H1 (cell line): Measurements from ENCODE around the gene DNAAF8. TPM values are rescaled to one million over a fixed set of nuclear protein-coding genes. Genes with fewer than 3 reads are reported as not detected.
A peak's percentile ranks its signal among the peaks of the same experiment; 100 is the strongest.

Experiments used
- CTCF ChIA-PET: fragments of 300-600 bp; sonication (Branson Sonifier 250); formaldehyde crosslinking; loops from one replicate; lab custom pipeline; 2021; ENCODE audit not compliant: partially characterized antibody; lab: Charles Lee
- POLR2A ChIA-PET: fragments of 300-600 bp; sonication (Branson Sonifier 250); formaldehyde crosslinking; loops from one replicate; lab custom pipeline; 2021; ENCODE audit warnings: inconsistent platforms; ENCODE audit not compliant: partially characterized antibody; lab: Charles Lee
- DNase-seq, 2 experiments: peaks; one replicate each; pipeline versions ENCODE4 v3.0.0 to v3.0.0-alpha.2; 2010 to 2022; ENCODE audit warnings: low spot score in 2 of 2, low read depth in 1 of 2, mixed read lengths in 1 of 2
- FAIRE-seq: peaks from 2 replicates; lab custom pipeline; 2011; peaks lifted over from hg19 to GRCh38; lab: Jason Lieb, UNC
- H2AFZ ChIP-seq: 2 replicates; pipeline ENCODE4 v1.8.1; 2012; ENCODE audit warnings: low read length, inconsistent platforms
- H2AK5ac ChIP-seq: 2 replicates; pipeline ENCODE4 v1.6.1; 2013; ENCODE audit warnings: low read depth, low read length
- H2BK120ac ChIP-seq: replicated peaks from 2 replicates; pipeline ENCODE3; 2013; ENCODE audit warnings: low read depth, low read length, inconsistent platforms
- H2BK12ac ChIP-seq: 2 replicates; pipeline ENCODE4 v1.6.1; 2013; ENCODE audit warnings: low read depth, low read length
- H2BK15ac ChIP-seq: 2 replicates; pipeline ENCODE4 v1.6.1; 2013; ENCODE audit warnings: low read length
- H2BK20ac ChIP-seq: 2 replicates; pipeline ENCODE4 v1.6.1; 2013; ENCODE audit warnings: low read length
- H2BK5ac ChIP-seq: 2 replicates; pipeline ENCODE4 v1.6.1; 2013; ENCODE audit warnings: low read depth, low read length
- H3K14ac ChIP-seq: 2 replicates; pipeline ENCODE4 v1.6.1; 2013; ENCODE audit warnings: inconsistent platforms; ENCODE audit not compliant: insufficient read length
- H3K18ac ChIP-seq: 2 replicates; pipeline ENCODE4 v1.6.1; 2013; ENCODE audit warnings: low read length; ENCODE audit errors: extremely low read depth
- H3K23ac ChIP-seq: 2 replicates; pipeline ENCODE4 v1.6.1; 2013; ENCODE audit warnings: inconsistent platforms; ENCODE audit not compliant: insufficient read length
- H3K23me2 ChIP-seq: 2 replicates; pipeline ENCODE4 v1.6.1; 2013; ENCODE audit warnings: low read depth, low read length
- H3K27ac ChIP-seq: 2 replicates; pipeline ENCODE4 v1.6.1; 2011; ENCODE audit warnings: low read depth, low read length, inconsistent platforms
- H3K27me3 ChIP-seq, 4 experiments: replicated peaks in 1 of 4; 1 replicate in 1 of 4; 2 replicates in 3 of 4; pipeline versions ENCODE4 v1.6.1 to v1.8.1; 2011 to 2013; ENCODE audit warnings: low read length in 3 of 4, mild to moderate bottlenecking in 3 of 4, inconsistent platforms in 2 of 4, mixed read lengths in 2 of 4, moderate library complexity in 1 of 4; ENCODE audit not compliant: control insufficient read depth in 3 of 4, insufficient read depth in 3 of 4; ENCODE audit errors: extremely low read depth in 1 of 4
- H3K36me3 ChIP-seq, 4 experiments: 2 replicates each; pipeline versions ENCODE4 v1.6.1 to v1.8.1; 2011 to 2013; ENCODE audit warnings: mild to moderate bottlenecking in 4 of 4, low read length in 3 of 4, moderate library complexity in 2 of 4, control low read depth in 1 of 4, inconsistent platforms in 1 of 4; ENCODE audit not compliant: insufficient read depth in 4 of 4, control insufficient read depth in 2 of 4
- H3K4ac ChIP-seq: replicated peaks from 2 replicates; pipeline ENCODE3; 2013; ENCODE audit warnings: low read length, low read depth, mixed read lengths, inconsistent platforms; ENCODE audit not compliant: insufficient read length
- H3K4me1 ChIP-seq, 4 experiments: replicated peaks in 1 of 4; 1 replicate in 1 of 4; 2 replicates in 3 of 4; pipeline versions ENCODE4 v1.6.1 to v1.8.1; 2011 to 2013; ENCODE audit warnings: low read length in 3 of 4, inconsistent platforms in 2 of 4, mixed read lengths in 1 of 4; ENCODE audit not compliant: insufficient read depth in 4 of 4, control insufficient read depth in 3 of 4
- H3K4me2 ChIP-seq, 2 experiments: 2 replicates each; pipeline versions ENCODE4 v1.6.1 to v1.8.1; 2011 to 2013; ENCODE audit warnings: low read depth in 2 of 2, low read length in 2 of 2, control low read depth in 1 of 2, inconsistent platforms in 1 of 2, mild to moderate bottlenecking in 1 of 2; ENCODE audit not compliant: insufficient read depth in 1 of 2
- H3K4me3 ChIP-seq, 4 experiments: fragments of 200-600, 300-600 bp in 1 of 4; sonication (generic), shearing (Covaris generic), sonication (Bioruptor Twin) in 1 of 4; 2 replicates each; pipeline versions ENCODE4 v1.5.1 to v1.8.1; 2011 to 2016; ENCODE audit warnings: low read length in 4 of 4, low read depth in 3 of 4, control low read depth in 2 of 4, inconsistent platforms in 2 of 4, mild to moderate bottlenecking in 2 of 4, mixed read lengths in 1 of 4, moderate library complexity in 1 of 4; ENCODE audit not compliant: insufficient read depth in 2 of 4; ENCODE audit errors: extremely low read depth in 1 of 4
- H3K56ac ChIP-seq: replicated peaks from 2 replicates; pipeline ENCODE3; 2013; ENCODE audit warnings: low read depth, mild to moderate bottlenecking, mixed read lengths, low read length, inconsistent platforms; ENCODE audit not compliant: insufficient read length
- H3K79me1 ChIP-seq: 2 replicates; pipeline ENCODE4 v1.6.1; 2013; ENCODE audit warnings: low read depth, low read length, control low read depth
- H3K79me2 ChIP-seq, 2 experiments: 2 replicates each; pipeline versions ENCODE4 v1.6.1 to v1.8.1; 2012 to 2013; ENCODE audit warnings: low read length in 2 of 2, mild to moderate bottlenecking in 2 of 2, inconsistent platforms in 1 of 2; ENCODE audit not compliant: insufficient read depth in 2 of 2, control insufficient read depth in 1 of 2
- H3K9ac ChIP-seq, 4 experiments: replicated peaks in 1 of 4; 1 replicate in 1 of 4; 2 replicates in 3 of 4; pipeline versions ENCODE4 v1.6.1 to v1.8.1; 2011 to 2013; ENCODE audit warnings: low read depth in 3 of 4, low read length in 3 of 4, control low read depth in 2 of 4, mild to moderate bottlenecking in 2 of 4, moderate library complexity in 2 of 4, inconsistent platforms in 1 of 4; ENCODE audit errors: extremely low read depth in 1 of 4
- H3K9me3 ChIP-seq, 2 experiments: 2 replicates each; pipeline versions ENCODE4 v1.6.1 to v1.8.1; 2012 to 2013; ENCODE audit warnings: mild to moderate bottlenecking in 2 of 2, moderate library complexity in 2 of 2, control low read depth in 1 of 2, inconsistent platforms in 1 of 2, low read depth in 1 of 2, low read length in 1 of 2, mixed read lengths in 1 of 2; ENCODE audit not compliant: insufficient read depth in 2 of 2
- H4K20me1 ChIP-seq, 2 experiments: replicated peaks in 1 of 2; 2 replicates each; pipeline versions ENCODE3 to v1.8.1; 2011 to 2013; ENCODE audit warnings: inconsistent platforms in 2 of 2, low read length in 2 of 2, mild to moderate bottlenecking in 1 of 2; ENCODE audit not compliant: insufficient read depth in 2 of 2, control insufficient read depth in 1 of 2
- H4K5ac ChIP-seq: 2 replicates; pipeline ENCODE4 v1.6.1; 2013; ENCODE audit warnings: low read length, low read depth, mixed read lengths, inconsistent platforms; ENCODE audit not compliant: insufficient read length
- H4K8ac ChIP-seq: 2 replicates; pipeline ENCODE4 v1.8.0; 2013; ENCODE audit warnings: mild to moderate bottlenecking, moderate library complexity, low read length, inconsistent platforms; ENCODE audit not compliant: insufficient read depth; ENCODE audit errors: extremely low read depth
- H4K91ac ChIP-seq: replicated peaks from 2 replicates; pipeline ENCODE3; 2013; ENCODE audit warnings: low read length, mixed read lengths, inconsistent platforms; ENCODE audit not compliant: insufficient read length
- CTBP2 ChIP-seq: IDR thresholded peaks from 2 replicates; pipeline ENCODE4 v1.7.0; 2011; ENCODE audit warnings: borderline replicate concordance, mild to moderate bottlenecking, moderate library complexity, mixed read lengths, low read length; ENCODE audit not compliant: insufficient read depth, insufficient read length
- HDAC2 ChIP-seq, 2 experiments: fragments of 300-600 bp in 1 of 2; sonication (generic) in 1 of 2; IDR thresholded peaks; 2 replicates each; pipeline ENCODE4 v1.6.1; 2011 to 2012; ENCODE audit warnings: low read depth in 2 of 2, low read length in 2 of 2, mild to moderate bottlenecking in 2 of 2, moderate library complexity in 2 of 2, borderline replicate concordance in 1 of 2, inconsistent platforms in 1 of 2
- JUND ChIP-seq: IDR thresholded peaks from 2 replicates; pipeline ENCODE4 v1.6.1; 2011; ENCODE audit warnings: mild to moderate bottlenecking, improper control_type of control experiment, low read length
- NRF1 ChIP-seq: IDR thresholded peaks from 2 replicates; pipeline ENCODE4 v1.6.1; 2011; ENCODE audit warnings: mild to moderate bottlenecking, low read depth, low read length, improper control_type of control experiment
- POLR2A ChIP-seq, 2 experiments: IDR thresholded peaks; 1 replicate in 1 of 2; 2 replicates in 1 of 2; pipeline ENCODE4 v1.6.1; 2011; ENCODE audit warnings: low read depth in 2 of 2, low read length in 2 of 2, mild to moderate bottlenecking in 2 of 2; ENCODE audit errors: control extremely low read depth in 1 of 2
- POU5F1 ChIP-seq: IDR thresholded peaks from 2 replicates; pipeline ENCODE4 v1.6.1; 2011; ENCODE audit warnings: low read depth, mild to moderate bottlenecking, low read length, moderate library complexity
- SIRT6 ChIP-seq: IDR thresholded peaks from one replicate; pipeline ENCODE4 v1.7.1; 2012; ENCODE audit warnings: low read length, inconsistent platforms
- SP4 ChIP-seq: IDR thresholded peaks from 2 replicates; pipeline ENCODE4 v1.6.1; 2012; ENCODE audit warnings: low read length, inconsistent platforms
- TBP ChIP-seq: IDR thresholded peaks from 2 replicates; pipeline ENCODE4 v1.6.1; 2011; ENCODE audit warnings: low read depth, low read length, improper control_type of control experiment
- WGBS, 2 experiments: shearing (Covaris generic) in 1 of 2; methylation state at CpG; one replicate each; pipeline versions ENCODE4 v1.1.6 to v1.1.7; 2013 to 2015; ENCODE audit warnings: low lambda C conversion rate in 2 of 2, mixed read lengths in 2 of 2, inconsistent platforms in 1 of 2, low coverage in 1 of 2, missing lambda C conversion rate in 1 of 2; ENCODE audit not compliant: insufficient replicate concordance in 2 of 2, insufficient coverage in 1 of 2, insufficient read length in 1 of 2; ENCODE audit errors: extremely low coverage in 1 of 2, missing lambda C conversion rate in 1 of 2; 5-methylcytosine and 5-hydroxymethylcytosine counted together
- long read RNA-seq, 2 experiments: library from RNA in 1 of 2; library from capped mRNA in 1 of 2; stranded (forward); transcript quantifications; one replicate each; pipeline ENCODE4 v2.0.0, GENCODE V29; 2021; ENCODE audit warnings: inconsistent platforms in 1 of 2
- polyA minus RNA-seq, 3 experiments: library from RNA; depleted of rRNA, polyadenylated mRNA; stranded (reverse); fragments of >200 nt; gene quantifications; 1 replicate in 2 of 3; 2 replicates in 1 of 3; pipeline ENCODE4 v1.2.3, GENCODE V29; 2011
- polyA plus RNA-seq, 7 experiments: library from polyadenylated mRNA; depleted of rRNA in 3 of 7; stranded (reverse) in 5 of 7; unstranded in 2 of 7; fragments of >200 nt in 5 of 7; fragments of 200-250 nt in 2 of 7; gene quantifications; 1 replicate in 5 of 7; 2 replicates in 1 of 7; 4 replicates in 1 of 7; pipeline versions ENCODE4 v1.2.1 to v1.2.3, GENCODE V29; 2011 to 2013; ENCODE audit warnings: missing spikeins in 2 of 7, mixed read lengths in 2 of 7
- total RNA-seq: library from RNA; stranded (reverse); fragmentation: NEBNext Ultra II Directional; extraction: Animal tissue kit (Norgen Biotek cat#: 25700); gene quantifications from 2 replicates; pipeline ENCODE4 v1.2.1, GENCODE V29; 2021

DNAAF8 gene
- total RNA-seq (0.17 TPM in 1 of 2 replicates, not detected in the other), polyA plus RNA-seq (2011; rRNA removed) (0.39 and 0.58 TPM in 2 replicates), polyA minus RNA-seq (2011; rRNA and poly(A)+ RNA removed) (0.28 TPM in 1 of 2 replicates, not detected in the other)
- 0.35 TPM for polyA plus RNA-seq (2011; cell fraction: cytosol; rRNA removed)
- polyA plus RNA-seq (2011; cell fraction: nucleus; rRNA removed), result 0.58 TPM
- 0.13 to 0.75 TPM (median 0.35 TPM) in 4 replicates for polyA plus RNA-seq (2012, experiment 1 of 2)
- polyA plus RNA-seq (2012, experiment 2 of 2), result 0.25 TPM
- 0.24 TPM for polyA plus RNA-seq (2013, experiment 1 of 2)
- 0.15 TPM for polyA plus RNA-seq (2013, experiment 2 of 2)
- polyA minus RNA-seq (2011; cell fraction: cytosol; rRNA and poly(A)+ RNA removed), result not detected
- polyA minus RNA-seq (2011; cell fraction: nucleus; rRNA and poly(A)+ RNA removed), result 0.50 TPM
- long read RNA-seq, experiment 1, result 0 reads
- long read RNA-seq, experiment 2, result 0 reads

GRCh38 chr16:4734063-4734729 lies at the start of gene DNAAF8, which contains the start of gene ANKS3:
Gene DNAAF8, plus strand, starts transcription at chr16:4734537. Its CDS starts 1,978 bp downstream, at chr16:4736515.
Gene ANKS3, minus strand, starts transcription at chr16:4734271. Its CDS starts 4,122 bp downstream, at chr16:4730149.
- POLR2A ChIA-PET, result interaction anchor here (0.7 to 5.0 kb wide), 19 partner anchors 9 to 202 kb away, joined by 3 to 30 read pairs (median 5); partner anchors contain the start of genes GLYR1, NUDT16L1, ROGDI and UBN1
- H3K79me2 ChIP-seq, result peaks cover 4 to 26% of the 10 kb centered on the region in 2 experiments; a peak in 3 of 4 replicates
- H2AFZ ChIP-seq, result peak within 1 kb of the TSS; percentile 95
- peak within 1 kb of the TSS; percentile 59; the same call in 1 of the 2 replicates for H3K27ac ChIP-seq
- CTCF ChIA-PET, result interaction anchor here (0.7 to 2.3 kb wide), 11 partner anchors 10 to 222 kb away, joined by 3 to 9 read pairs (median 3); partner anchors contain the start of gene NUDT16L1
- peak within 1 kb of the TSS; percentile 62 for H3K56ac ChIP-seq
- H3K9ac ChIP-seq, result peak within 1 kb of the TSS; percentile 68 to 82 (median 78)
- peaks cover 3 to 11% (median 4%) of the 10 kb centered on the region in 4 experiments; a peak in 6 of 8 replicates for H3K36me3 ChIP-seq
- 1% methylated on average over 61 of the region's 70 CpGs; no CpG with 5 or more reads in 1 of the 2 experiments for WGBS, 2 experiments
- H4K5ac ChIP-seq, result peak within 1 kb of the TSS; percentile 85
- peaks cover 5% of the 10 kb centered on the region; the same call in 1 of the 2 replicates for H3K79me1 ChIP-seq
- H2AK5ac ChIP-seq, result no peak within 1 kb of the TSS
- H2BK5ac ChIP-seq, result peak within 1 kb of the TSS; percentile 71; the same call in 1 of the 2 replicates
- no peaks in the 10 kb centered on the region for H3K9me3 ChIP-seq
- no peak within 1 kb of the TSS for H3K14ac ChIP-seq
- H3K4ac ChIP-seq, result peak within 1 kb of the TSS; percentile 54
- no peak within 1 kb of the TSS for H2BK12ac ChIP-seq
- no peak within 1 kb of the TSS for H3K23ac ChIP-seq
- H4K20me1 ChIP-seq, result peaks cover 0 to 2% of the 10 kb centered on the region in 2 experiments
- H2BK120ac ChIP-seq, result no peak within 1 kb of the TSS
- no peak within 1 kb of the TSS for H2BK15ac ChIP-seq
- peak within 1 kb of the TSS; percentile 71 for H3K18ac ChIP-seq
- H4K8ac ChIP-seq, result peak within 1 kb of the TSS; percentile 69
- no peak within 1 kb of the TSS for H4K91ac ChIP-seq
- H3K4me3 ChIP-seq, result peak within 1 kb of the TSS; percentile 59 to 97 (median 92)
- H3K27me3 ChIP-seq, result peaks cover 0 to 4% (median under 1%) of the 10 kb centered on the region in 4 experiments; a peak in 2 of 7 replicates
- FAIRE-seq, result peak; percentile 36
- peak within 1 kb of the TSS; percentile 85 to 92 for H3K4me2 ChIP-seq
- peaks cover 0 to 4% (median 0%) of the 10 kb centered on the region in 4 experiments; a peak in 2 of 7 replicates for H3K4me1 ChIP-seq
- peak; percentile 87 to 89 for DNase-seq
- no peak within 1 kb of the TSS for H2BK20ac ChIP-seq
- peaks cover 10% of the 10 kb centered on the region; the same call in 1 of the 2 replicates for H3K23me2 ChIP-seq
- TF ChIP-seq SP4 (peak; percentile 73; the same call in 1 of the 2 replicates), NRF1 (no peak), JUND (no peak), SIRT6 (no peak), HDAC2 (IDR thresholded peaks at IDR 0.05; ENCODE audit: borderline replicate concordance in 1 of 2, low read depth in 2 of 2, low read length in 2 of 2) (peak in 1 of 2 experiments; percentile 99; a peak in 2 of 4 replicates), TBP (peak; percentile 23; the same call in 1 of the 2 replicates), POU5F1 (no peak), POLR2A (IDR thresholded peaks at IDR 0.05; ENCODE audit: control extremely low read depth in 1 of 2, low read depth in 2 of 2, low read length in 2 of 2) (peak in 1 of 2 experiments; percentile 42; a peak in 2 of 3 replicates), CTBP2 (no peak)
